ENCODE data around the gene PDXDC1.
"Not testable (repeated sequence)": the region's sequence is repeated elsewhere in the genome, so short reads cannot be mapped to it uniquely, and the experiment has no call there.

Gene PDXDC1

DNA sequence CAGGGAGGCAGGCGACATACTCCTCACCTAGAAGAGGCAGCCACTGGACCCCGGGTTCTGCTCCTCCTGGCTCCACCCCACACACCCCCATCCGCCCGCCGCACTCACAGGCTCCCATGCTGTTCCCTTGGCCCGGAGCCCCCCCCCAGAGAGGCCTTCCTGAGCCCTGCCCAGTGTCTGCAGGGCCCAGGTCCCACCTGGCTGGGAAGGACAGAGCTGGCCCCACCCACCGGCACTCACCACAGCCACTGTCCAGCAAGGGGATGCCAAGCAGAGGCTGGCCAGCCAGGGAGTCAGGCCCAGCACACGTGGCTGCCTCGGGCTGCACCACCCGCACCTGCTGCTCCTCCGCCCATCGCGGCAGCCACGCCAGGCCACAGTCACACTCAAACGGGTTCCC lies 162.7 kb downstream of the PDXDC1 start:
- DNase-seq (ENCODE audit: low read depth, low spot score); H3K4me3 ChIP-seq (ENCODE audit: low read depth, low read length); POLR2A ChIA-PET; CTCF ChIA-PET: not testable (repeated sequence)

DNA sequence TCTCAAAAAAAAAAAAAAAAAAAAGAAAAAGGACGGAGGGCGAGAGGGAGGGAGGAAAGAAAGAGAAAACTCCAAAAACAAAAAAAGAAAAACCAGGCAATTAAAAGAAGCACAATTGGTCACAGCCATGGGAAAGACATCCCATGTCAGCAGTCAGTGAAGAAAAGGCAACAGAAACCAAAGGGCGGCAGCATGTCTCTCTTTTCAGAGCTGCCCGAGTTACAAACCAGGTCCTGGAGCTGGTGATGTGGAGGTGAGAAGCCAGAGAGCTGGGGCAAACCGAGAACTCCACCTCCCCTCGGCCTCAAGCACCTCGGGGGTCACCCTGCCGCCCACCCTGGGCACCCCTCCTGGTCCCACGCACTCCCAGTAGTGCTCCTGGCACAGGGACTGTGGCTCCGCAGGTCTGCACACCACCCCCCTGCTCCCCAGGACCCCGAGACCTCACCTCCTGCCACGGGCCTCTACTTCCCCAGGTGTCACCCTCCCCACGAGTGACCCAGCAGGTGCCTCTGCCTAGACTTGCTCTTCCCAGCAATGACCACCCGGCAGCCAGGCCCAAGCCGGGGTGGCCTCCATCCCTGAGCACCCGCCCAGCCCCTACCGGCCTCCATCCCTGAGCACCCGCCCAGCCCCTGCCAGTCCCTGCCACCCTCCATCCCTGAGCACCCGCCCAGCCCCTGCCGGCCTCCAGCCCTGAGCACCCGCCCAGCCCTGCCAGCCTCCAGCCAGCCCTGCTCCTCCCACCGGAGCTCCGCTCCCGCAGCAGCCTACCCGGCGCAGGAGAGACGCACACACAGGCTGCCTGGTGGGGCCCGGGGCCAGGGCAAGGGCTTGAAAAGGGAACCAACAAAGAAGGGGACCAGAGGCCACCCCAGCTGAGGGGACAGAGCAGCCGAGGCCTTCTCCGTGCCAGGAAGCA lies 165.9 kb downstream of the PDXDC1 start:
- DNase-seq (ENCODE audit: low read depth, low spot score); POLR2A ChIA-PET; H3K4me3 ChIP-seq (ENCODE audit: low read depth, low read length); CTCF ChIA-PET: not testable (repeated sequence)

DNA sequence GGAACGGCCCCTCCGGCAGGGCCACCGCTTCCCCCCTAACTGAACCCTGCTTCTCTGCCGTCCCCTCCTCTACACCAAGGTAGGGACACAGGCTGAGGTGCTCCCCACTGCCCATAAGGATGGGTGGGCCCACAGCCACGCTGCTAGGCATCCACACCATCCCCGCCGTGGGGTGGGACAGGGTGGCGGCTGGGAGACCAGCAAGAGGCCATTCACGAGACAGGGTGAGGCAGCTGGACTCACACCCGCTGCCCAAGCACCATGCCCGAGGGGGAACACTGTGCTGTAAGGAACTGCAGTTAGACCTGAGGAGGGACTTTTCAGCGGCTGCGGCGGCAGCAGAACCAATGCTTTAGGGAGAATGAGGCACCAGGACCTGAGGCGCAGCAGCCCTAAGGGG lies 166.8 kb downstream of the PDXDC1 start:
- H3K4me3 ChIP-seq (ENCODE audit: low read depth, low read length): no peak overlapping the region
- no peak for DNase-seq (ENCODE audit: low read depth, low spot score)
- ChIA-PET POLR2A (no interaction called here), CTCF (no interaction called here)
- TF ChIP-seq, protein P1, sequence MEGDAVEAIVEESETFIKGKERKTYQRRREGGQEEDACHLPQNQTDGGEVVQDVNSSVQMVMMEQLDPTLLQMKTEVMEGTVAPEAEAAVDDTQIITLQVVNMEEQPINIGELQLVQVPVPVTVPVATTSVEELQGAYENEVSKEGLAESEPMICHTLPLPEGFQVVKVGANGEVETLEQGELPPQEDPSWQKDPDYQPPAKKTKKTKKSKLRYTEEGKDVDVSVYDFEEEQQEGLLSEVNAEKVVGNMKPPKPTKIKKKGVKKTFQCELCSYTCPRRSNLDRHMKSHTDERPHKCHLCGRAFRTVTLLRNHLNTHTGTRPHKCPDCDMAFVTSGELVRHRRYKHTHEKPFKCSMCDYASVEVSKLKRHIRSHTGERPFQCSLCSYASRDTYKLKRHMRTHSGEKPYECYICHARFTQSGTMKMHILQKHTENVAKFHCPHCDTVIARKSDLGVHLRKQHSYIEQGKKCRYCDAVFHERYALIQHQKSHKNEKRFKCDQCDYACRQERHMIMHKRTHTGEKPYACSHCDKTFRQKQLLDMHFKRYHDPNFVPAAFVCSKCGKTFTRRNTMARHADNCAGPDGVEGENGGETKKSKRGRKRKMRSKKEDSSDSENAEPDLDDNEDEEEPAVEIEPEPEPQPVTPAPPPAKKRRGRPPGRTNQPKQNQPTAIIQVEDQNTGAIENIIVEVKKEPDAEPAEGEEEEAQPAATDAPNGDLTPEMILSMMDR (IDR thresholded peaks at IDR 0.05; ENCODE audit: insufficient read depth, low read length, missing control alignments): no peak

DNA sequence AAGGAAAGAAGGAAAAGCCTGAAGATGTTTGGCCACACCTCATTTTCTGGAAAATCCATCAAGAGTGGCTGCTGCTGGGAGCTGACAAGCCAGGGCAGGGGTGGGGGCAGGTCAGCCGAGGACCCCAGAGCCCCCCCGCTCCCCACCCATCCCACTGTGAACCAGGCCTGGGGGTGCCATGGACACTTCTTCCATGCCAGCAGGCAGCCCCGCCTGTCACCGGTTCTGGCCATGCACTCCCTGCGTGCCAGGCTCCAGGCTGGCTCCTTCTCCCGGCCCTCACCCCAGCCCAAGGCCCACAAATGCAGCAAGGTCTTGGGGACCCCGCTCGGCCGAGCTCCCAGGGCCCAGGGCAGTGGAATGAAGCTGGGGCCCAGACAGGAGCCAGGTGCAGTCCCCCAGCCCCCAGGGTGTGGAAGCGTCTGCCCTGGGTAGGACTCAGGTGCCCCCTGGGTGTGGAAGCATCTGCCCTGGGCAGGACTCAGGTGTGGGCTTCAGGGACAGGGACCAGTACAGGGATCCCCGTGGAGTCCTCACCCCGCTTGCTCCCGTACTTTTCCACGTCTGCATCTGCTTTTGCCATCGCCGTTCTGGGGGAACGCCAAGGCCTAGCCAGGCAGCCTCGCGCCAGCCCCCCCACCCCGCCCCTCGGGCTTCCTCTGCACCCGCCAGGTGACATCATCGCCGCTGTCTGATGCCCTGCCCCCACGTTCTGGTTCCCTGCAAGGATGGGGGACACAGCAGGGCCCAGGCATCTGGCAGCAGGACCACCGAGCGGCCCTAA lies 167.5 kb downstream of the PDXDC1 start:
- H3K4me3 ChIP-seq (ENCODE audit: low read depth, low read length); DNase-seq (ENCODE audit: low read depth, low spot score); POLR2A ChIA-PET; CTCF ChIA-PET: not testable (repeated sequence)

DNA sequence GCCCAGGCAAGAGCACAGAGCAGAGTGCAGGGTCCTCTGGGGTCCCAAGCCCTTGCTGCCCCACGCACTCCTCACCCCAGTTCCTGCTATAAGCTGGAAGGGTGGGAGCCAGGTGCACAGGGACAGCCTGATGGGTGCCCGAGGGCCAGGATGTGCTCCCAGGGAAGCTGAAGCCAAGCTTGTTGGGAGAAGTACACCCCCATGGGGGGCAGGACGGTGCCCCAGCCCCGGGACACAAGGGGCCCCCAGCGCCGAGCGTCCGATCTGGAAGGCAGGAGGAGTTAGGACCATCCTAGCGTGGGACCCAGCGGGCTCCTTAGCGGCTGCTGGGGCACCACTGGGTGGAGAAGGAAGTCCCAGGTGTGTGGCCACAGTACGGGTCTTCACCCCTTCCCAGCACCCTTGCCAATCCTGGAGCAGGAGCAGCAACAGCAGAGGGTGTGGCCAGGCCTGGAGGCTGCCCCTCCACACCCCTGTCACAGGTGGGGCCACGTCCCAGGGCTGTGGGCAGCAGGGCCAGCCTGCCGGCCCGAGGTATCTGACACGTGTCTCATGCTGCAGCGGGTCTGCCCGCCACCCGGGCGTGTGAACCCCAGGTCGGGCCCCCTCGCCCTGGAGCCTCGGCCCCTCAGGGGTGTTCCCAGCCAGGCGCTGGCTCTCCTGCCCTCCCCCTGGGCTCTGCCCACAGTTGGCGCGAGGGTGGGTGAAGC lies 168.2 kb downstream of the PDXDC1 start:
- DNase-seq (ENCODE audit: low read depth, low spot score); POLR2A ChIA-PET; H3K4me3 ChIP-seq (ENCODE audit: low read depth, low read length); CTCF ChIA-PET: not testable (repeated sequence)

DNA sequence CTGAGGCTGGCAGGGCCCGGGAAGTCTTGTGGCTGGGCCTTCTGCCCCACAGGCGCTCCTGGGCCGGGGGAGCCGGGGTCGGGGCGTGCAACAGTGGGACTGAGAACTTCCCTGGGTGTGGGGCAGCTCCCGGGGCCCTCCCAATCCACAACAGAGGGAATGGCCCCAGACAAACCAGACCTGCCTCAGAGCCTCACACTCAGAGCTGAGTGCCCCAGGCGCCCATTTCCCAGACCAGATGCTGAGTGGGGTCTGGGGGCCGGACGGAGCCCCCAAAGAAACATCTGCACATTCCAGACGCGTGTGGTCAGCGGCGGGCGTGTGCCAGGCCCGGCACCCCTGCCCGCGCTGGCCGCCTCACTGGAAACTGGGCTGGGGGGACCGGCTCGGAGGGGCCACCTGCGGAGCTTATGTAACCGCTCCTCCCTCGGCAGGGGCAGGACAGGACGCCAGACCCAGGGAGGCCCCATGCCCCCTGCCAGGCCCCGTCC lies 168.8 kb downstream of the PDXDC1 start:
- POLR2A ChIA-PET; DNase-seq (ENCODE audit: low read depth, low spot score); CTCF ChIA-PET: not testable (repeated sequence)
- peak overlapping the region; percentile 36; the same call in 1 of the 2 replicates for H3K4me3 ChIP-seq (ENCODE audit: low read depth, low read length)

DNA sequence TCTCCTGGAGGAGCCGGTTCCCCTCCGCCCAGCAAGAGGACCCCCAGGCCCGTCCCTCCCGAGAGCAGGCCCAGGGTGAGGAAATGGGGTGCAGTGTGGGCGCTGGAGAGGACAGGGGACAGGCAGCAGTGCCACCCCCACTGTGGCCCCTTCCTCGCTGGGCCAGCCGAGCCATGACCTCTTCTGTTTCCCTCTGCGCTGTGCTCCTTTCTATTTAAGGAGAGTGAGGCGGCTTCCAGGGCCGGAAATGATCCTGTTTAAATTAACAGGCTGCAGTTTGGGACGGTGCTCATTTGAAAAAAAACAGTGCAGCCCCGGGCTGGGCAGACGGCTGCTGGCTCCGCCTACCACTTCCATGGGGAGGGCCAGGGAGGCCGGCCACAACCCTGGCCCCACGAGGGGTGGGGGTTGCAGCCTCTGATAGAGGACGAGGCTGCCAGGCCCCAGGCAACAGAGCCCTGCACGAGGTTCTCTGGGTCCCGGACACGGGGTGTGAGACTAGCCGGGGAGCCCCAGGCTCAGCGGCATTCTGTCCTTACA lies 169.3 kb downstream of the PDXDC1 start:
- CTCF ChIA-PET; POLR2A ChIA-PET; DNase-seq (ENCODE audit: low read depth, low spot score): not testable (repeated sequence)
- H3K4me3 ChIP-seq (ENCODE audit: low read depth, low read length): peak overlapping the region; percentile 36

DNA sequence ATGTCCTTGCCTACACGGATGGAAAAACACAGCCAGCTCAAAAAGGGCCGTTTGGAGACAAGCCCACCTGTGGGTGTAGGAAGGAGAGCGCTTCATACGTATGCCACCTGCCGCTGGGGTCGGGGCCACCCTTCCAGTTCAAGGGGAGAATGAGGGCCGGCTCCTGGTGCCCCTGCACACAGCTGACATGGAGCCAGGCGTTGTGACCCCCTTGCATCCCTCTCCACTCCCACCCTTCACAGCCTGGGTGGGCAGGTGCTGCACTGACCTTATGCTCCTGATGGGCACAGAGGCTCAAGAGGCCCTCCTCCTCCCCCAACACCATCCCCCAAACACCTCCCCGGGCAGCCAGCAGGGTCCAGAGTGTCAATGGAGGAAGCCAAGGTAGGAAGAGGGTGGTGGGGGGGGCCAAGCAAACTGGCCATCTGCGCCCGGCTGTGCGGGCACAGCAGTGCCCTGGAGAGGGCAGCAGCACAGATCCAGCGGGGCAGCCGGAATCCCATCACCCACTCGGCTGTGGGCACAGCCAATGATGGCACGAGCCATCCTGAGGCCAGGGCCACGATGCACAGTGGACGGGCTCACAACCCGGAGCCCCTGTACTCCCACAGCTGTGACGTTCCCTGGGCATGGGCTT lies 170.1 kb downstream of the PDXDC1 start:
- POLR2A ChIA-PET; H3K4me3 ChIP-seq (ENCODE audit: low read depth, low read length); DNase-seq (ENCODE audit: low read depth, low spot score); CTCF ChIA-PET: not testable (repeated sequence)

DNA sequence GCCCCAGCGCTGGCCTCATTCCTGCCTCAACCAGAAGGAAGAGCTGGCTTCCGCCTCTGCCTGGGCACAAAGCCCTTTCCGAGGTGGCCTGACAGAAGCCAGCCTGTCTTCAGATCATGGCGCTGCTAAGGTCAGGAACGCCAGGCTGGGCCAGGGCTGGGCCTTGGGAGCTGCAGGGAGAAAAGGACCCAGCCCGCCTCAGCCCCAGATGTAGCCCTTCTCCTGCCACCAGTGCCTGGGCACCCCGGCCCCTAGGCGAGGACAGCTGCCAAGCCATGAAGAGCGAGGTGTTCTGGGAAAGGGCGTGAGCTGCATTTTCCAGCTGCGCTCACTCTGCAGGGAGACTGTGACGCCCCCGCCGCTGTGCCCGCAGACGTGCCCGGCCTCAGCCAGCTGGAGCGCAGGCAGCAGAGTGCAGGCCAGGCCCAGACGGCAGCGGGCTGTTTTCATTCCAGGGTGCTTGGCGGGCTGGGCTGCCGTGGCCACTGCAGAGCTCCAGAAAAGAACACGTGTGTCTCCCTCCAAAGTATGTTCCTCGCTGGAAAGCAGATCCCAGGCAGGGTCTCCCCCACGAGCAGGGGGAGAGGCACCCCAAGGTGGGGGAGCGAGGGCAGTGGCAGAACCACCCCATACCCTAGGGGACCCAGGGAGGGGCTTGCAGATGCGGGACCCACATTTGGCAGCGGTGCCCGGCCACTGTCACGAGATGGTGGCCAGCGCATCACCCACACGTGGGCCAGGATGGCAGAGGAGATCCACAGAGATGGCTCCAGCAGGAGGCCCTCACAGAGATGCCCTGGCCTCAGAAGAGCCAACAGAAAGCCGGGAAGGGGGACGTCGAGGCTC lies 170.8 kb downstream of the PDXDC1 start:
- DNase-seq (ENCODE audit: low read depth, low spot score); POLR2A ChIA-PET; CTCF ChIA-PET; H3K4me3 ChIP-seq (ENCODE audit: low read depth, low read length): not testable (repeated sequence)

DNA sequence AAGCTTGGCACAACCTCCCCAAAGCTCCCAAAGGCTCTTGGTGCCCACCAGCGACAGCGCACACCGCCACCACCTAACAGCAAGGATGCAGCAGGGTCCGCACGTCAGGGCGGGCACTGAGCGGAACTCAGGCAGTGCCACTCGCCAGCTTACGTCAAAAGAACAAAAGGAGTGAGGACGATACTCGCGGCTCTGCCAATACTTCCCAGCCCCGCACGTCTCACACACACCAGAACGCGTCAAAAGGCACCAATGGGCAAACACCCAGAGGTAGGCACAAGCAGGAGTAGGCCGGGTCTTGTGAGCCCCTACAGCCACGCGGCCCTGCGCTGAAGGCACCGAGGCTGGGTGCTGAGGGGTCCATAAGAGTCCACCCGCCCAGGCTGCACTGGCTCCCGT lies 171.4 kb downstream of the PDXDC1 start:
- CTCF ChIA-PET; DNase-seq (ENCODE audit: low read depth, low spot score); H3K4me3 ChIP-seq (ENCODE audit: low read depth, low read length); POLR2A ChIA-PET: not testable (repeated sequence)

DNA sequence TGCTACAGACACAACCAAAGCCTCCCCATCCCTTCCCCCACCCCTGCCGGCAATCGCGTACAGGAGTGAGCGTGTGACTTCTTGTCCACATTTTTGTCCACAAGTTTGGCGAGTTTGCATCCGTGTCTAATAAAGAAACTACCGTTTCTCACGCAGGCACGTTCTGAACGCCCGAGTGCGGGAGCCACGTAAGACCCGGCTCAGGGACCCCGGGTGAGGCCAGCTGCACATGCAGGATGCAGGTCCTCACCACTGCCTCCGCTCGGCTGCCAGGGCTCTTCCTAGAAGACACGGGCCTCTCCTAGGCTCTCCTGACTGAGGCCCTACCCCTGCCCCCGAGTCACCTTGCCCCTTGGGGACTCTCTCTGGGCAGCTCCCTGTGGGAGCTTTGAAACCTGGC lies 174.0 kb downstream of the PDXDC1 start:
- CTCF ChIA-PET; H3K4me3 ChIP-seq (ENCODE audit: low read depth, low read length); DNase-seq (ENCODE audit: low read depth, low spot score); POLR2A ChIA-PET: not testable (repeated sequence)

DNA sequence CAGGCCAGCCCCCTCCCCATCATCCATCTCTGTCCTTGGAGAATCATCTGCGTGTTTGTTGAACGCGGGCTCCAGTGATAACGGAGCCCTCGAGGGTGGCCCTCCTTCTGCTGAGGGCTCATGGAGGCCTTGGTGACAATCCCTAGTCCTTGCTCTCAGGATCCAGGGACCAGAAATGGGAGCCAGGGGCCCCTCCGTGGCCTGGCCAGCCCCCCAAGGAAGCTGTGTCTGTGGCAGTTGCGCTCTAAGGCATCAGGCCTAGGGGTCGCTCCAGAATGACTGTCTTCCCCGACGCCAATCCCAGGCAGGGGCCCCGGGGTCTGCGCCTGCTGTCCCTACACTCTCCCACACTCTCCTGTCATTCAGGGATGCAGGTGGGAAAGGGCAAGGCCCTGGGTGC lies 174.4 kb downstream of the PDXDC1 start:
- H3K4me3 ChIP-seq (ENCODE audit: low read depth, low read length); DNase-seq (ENCODE audit: low read depth, low spot score); POLR2A ChIA-PET; CTCF ChIA-PET: not testable (repeated sequence)

DNA sequence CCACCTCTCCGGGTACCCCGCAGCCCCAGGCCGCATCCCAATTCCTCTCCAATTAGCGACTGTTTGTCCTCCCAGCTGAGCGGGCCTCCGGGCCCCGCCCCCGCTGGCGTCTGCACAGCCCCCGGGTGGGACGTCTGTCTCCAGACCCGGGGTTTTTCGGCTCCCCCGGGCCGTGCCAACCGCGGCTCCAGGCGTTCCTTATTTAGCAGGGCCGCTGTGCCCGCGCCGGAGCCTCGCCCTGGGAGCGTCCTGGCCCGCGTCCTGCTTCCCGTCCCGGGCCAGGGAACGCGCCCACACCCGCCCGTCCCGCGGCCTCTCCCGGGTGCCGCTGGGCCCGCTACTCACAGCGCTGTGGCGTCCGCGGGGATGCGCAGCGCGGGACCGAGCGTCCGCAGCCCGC lies 179.2 kb downstream of the PDXDC1 start:
- DNase-seq (ENCODE audit: low read depth, low spot score); POLR2A ChIA-PET; CTCF ChIA-PET: not testable (repeated sequence)
- H3K4me3 ChIP-seq (ENCODE audit: low read depth, low read length): peak overlapping the region; percentile 55

Measured in AG04449 (cell line).